Hepatocyte (in vitro differentiated cells): ENCODE results near the gene SLC22A9.

ENCODE experiments used
- CTCF ChIP-seq: fragments of 200-600 bp; sonication (generic); IDR thresholded peaks from 2 replicates; pipeline ENCODE4 v1.5.1; 2016; ENCODE audit warnings: antibody characterized with exemption, mild to moderate bottlenecking; ENCODE audit not compliant: poor library complexity
- EZH2phosphoT487 ChIP-seq: fragments of 200-600 bp; sonication (generic); IDR thresholded peaks from one replicate; pipeline ENCODE4 v1.6.1; 2018; ENCODE audit warnings: antibody characterized with exemption, mild to moderate bottlenecking, low read depth, moderate library complexity; ENCODE audit not compliant: unreplicated experiment, severe bottlenecking

- TF ChIP-seq CTCF (no peak), EZH2phosphoT487 (no peak)
Measured at GRCh38 chr11:63417174-63417852, 47.7 kb downstream of the SLC22A9 start.
